Loucy (cell line): ENCODE measurements around the gene CD226.

Experiments
- H2AFZ ChIP-seq: fragments of 200-600 bp; sonication (generic); 2 replicates; pipeline ENCODE4 v1.6.0; 2016; ENCODE audit warnings: antibody characterized with exemption, mild to moderate bottlenecking, low read length, moderate library complexity
- H3F3A ChIP-seq: fragments of 200-600 bp; 2 replicates; pipeline ENCODE4 v1.6.0; 2016; ENCODE audit warnings: antibody characterized with exemption, low read depth, mild to moderate bottlenecking
- H3K27me3 ChIP-seq: fragments of 200-600 bp; sonication (generic); 2 replicates; pipeline ENCODE4 v1.6.1; 2014; ENCODE audit warnings: low read length, mild to moderate bottlenecking; ENCODE audit not compliant: insufficient read depth, poor library complexity, severe bottlenecking
- H3K36me3 ChIP-seq: fragments of 200-600 bp; sonication (generic); 2 replicates; pipeline ENCODE4 v1.6.1; 2016; ENCODE audit warnings: low read length; ENCODE audit not compliant: insufficient read depth
- H3K4me1 ChIP-seq: fragments of 200-600 bp; sonication (generic); 2 replicates; pipeline ENCODE4 v1.5.1; 2014; ENCODE audit warnings: low read length, mild to moderate bottlenecking; ENCODE audit not compliant: insufficient read depth, poor library complexity, severe bottlenecking
- H3K4me2 ChIP-seq: fragments of 200-600 bp; sonication (generic); 2 replicates; pipeline ENCODE4 v1.6.0; 2014; ENCODE audit warnings: antibody characterized with exemption, low read length, low read depth, mild to moderate bottlenecking; ENCODE audit not compliant: poor library complexity, severe bottlenecking
- H3K4me3 ChIP-seq: fragments of 200-600 bp; sonication (generic); 2 replicates; pipeline ENCODE4 v1.5.1; 2014; ENCODE audit warnings: low read length, mild to moderate bottlenecking, mixed read lengths; ENCODE audit not compliant: poor library complexity, severe bottlenecking
- H3K79me2 ChIP-seq: fragments of 200-600 bp; sonication (generic); 2 replicates; pipeline ENCODE4 v1.6.1; 2014; ENCODE audit warnings: low read length; ENCODE audit not compliant: insufficient read depth
- H3K9ac ChIP-seq: fragments of 200-600 bp; sonication (generic); 2 replicates; pipeline ENCODE4 v1.6.0; 2014; ENCODE audit warnings: mild to moderate bottlenecking, low read depth, low read length, moderate library complexity; ENCODE audit not compliant: poor library complexity, severe bottlenecking
- H3K9me2 ChIP-seq: fragments of 200-600 bp; sonication (generic); replicated peaks from 2 replicates; pipeline ENCODE4 v1.6.1; 2016; ENCODE audit warnings: low read depth, low read length, mixed read lengths
- H3K9me3 ChIP-seq: fragments of 200-600 bp; sonication (generic); 2 replicates; pipeline ENCODE4 v1.6.1; 2014; ENCODE audit warnings: mild to moderate bottlenecking, antibody characterized with exemption, low read length, low read depth; ENCODE audit not compliant: insufficient read depth
- H4K20me1 ChIP-seq: fragments of 200-600 bp; sonication (generic); 2 replicates; pipeline ENCODE4 v1.6.0; 2014; ENCODE audit warnings: antibody characterized with exemption, low read length, mild to moderate bottlenecking; ENCODE audit not compliant: insufficient read depth, poor library complexity, severe bottlenecking
- CTCF ChIP-seq: fragments of 200-600 bp; sonication (generic); conservative IDR thresholded peaks from 2 replicates; pipeline ENCODE4 v1.5.1; 2014; ENCODE audit warnings: mild to moderate bottlenecking, antibody characterized with exemption, low read length
- EZH2phosphoT487 ChIP-seq: fragments of 200-600 bp; IDR thresholded peaks from 2 replicates; pipeline ENCODE4 v1.6.1; 2018; ENCODE audit warnings: antibody characterized with exemption, mild to moderate bottlenecking, moderate library complexity, borderline replicate concordance

Gene CD226

GRCh38 chr18:69820538-69820937 lies 127.1 kb downstream of the CD226 start:
- Histone ChIP-seq H3K79me2 (no peaks in the 10 kb centered on the region), H3K4me1 (no peaks in the 10 kb centered on the region), H2AFZ (no peak overlapping the region), H3K36me3 (no peaks in the 10 kb centered on the region), H3K4me3 (no peak overlapping the region), H3K9me3 (no peaks in the 10 kb centered on the region), H3K27me3 (no peaks in the 10 kb centered on the region), H3K9me2 (no peaks in the 10 kb centered on the region), H3K4me2 (no peak overlapping the region), H3F3A (peaks cover 3% of the 10 kb centered on the region; the same call in 1 of the 2 replicates), H4K20me1 (no peaks in the 10 kb centered on the region), H3K9ac (no peak overlapping the region)
- no peak for TF ChIP-seq EZH2phosphoT487
- no peak for TF ChIP-seq CTCF

GRCh38 chr18:69819460-69819859 lies 128.2 kb downstream of the CD226 start:
- no peak overlapping the region for H2AFZ ChIP-seq
- no peaks in the 10 kb centered on the region for H4K20me1 ChIP-seq
- no peaks in the 10 kb centered on the region for H3K36me3 ChIP-seq
- H3F3A ChIP-seq, result no peaks in the 10 kb centered on the region
- no peak overlapping the region for H3K9ac ChIP-seq
- no peaks in the 10 kb centered on the region for H3K79me2 ChIP-seq
- no peak overlapping the region for H3K4me2 ChIP-seq
- no peaks in the 10 kb centered on the region for H3K9me2 ChIP-seq
- H3K4me3 ChIP-seq, result no peak overlapping the region
- TF ChIP-seq EZH2phosphoT487 (no peak), CTCF (no peak)
- H3K9me3 ChIP-seq, result no peaks in the 10 kb centered on the region
- no peaks in the 10 kb centered on the region for H3K27me3 ChIP-seq
- no peaks in the 10 kb centered on the region for H3K4me1 ChIP-seq

- Histone ChIP-seq H3K9ac (no peak overlapping the region), H3K79me2 (no peaks in the 10 kb centered on the region), H3K4me3 (no peak overlapping the region), H3K9me3 (no peaks in the 10 kb centered on the region), H3K36me3 (no peaks in the 10 kb centered on the region), H3K9me2 (no peaks in the 10 kb centered on the region), H3K4me1 (no peaks in the 10 kb centered on the region), H4K20me1 (no peaks in the 10 kb centered on the region), H2AFZ (no peak overlapping the region), H3F3A (no peaks in the 10 kb centered on the region), H3K4me2 (no peak overlapping the region), H3K27me3 (no peaks in the 10 kb centered on the region)
- no peak for TF ChIP-seq CTCF
- no peak for TF ChIP-seq EZH2phosphoT487
Measured at GRCh38 chr18:69817335-69817940, 130.2 kb downstream of the CD226 start.
